Effector memory CD4-positive, alpha-beta T cell (primary cell): ENCODE data around the gene SPP1.

Source experiments
- DNase-seq, 3 donors: peaks; one replicate each; pipeline ENCODE4 v3.0.0-alpha.2; 2020
- H3K27ac ChIP-seq: 2 replicates; pipeline ENCODE4 v1.7.0; 2013; ENCODE audit warnings: mild to moderate bottlenecking, low read length, moderate library complexity; ENCODE audit not compliant: insufficient read depth, poor library complexity, severe bottlenecking
- H3K27me3 ChIP-seq: replicated peaks from 2 replicates; pipeline ENCODE4 v1.7.0; 2013; ENCODE audit warnings: mild to moderate bottlenecking, low read length; ENCODE audit not compliant: insufficient read depth, control insufficient read depth, poor library complexity, severe bottlenecking
- H3K36me3 ChIP-seq: 2 replicates; pipeline ENCODE4 v1.7.0; 2013; ENCODE audit warnings: mild to moderate bottlenecking, low read length, moderate library complexity; ENCODE audit not compliant: control insufficient read depth, insufficient read depth
- H3K4me1 ChIP-seq: 2 replicates; pipeline ENCODE4 v1.7.0; 2013; ENCODE audit warnings: low read length, mild to moderate bottlenecking; ENCODE audit not compliant: control insufficient read depth, insufficient read depth, poor library complexity, severe bottlenecking
- H3K4me3 ChIP-seq: 2 replicates; pipeline ENCODE4 v1.7.0; 2013; ENCODE audit warnings: low read length, low read depth, mild to moderate bottlenecking; ENCODE audit not compliant: insufficient read depth, poor library complexity, severe bottlenecking
- H3K9me3 ChIP-seq: 2 replicates; pipeline ENCODE4 v1.7.0; 2013; ENCODE audit warnings: mild to moderate bottlenecking, low read length, moderate library complexity; ENCODE audit not compliant: control insufficient read depth

The SPP1 gene

GRCh38 chr4:87950493-87950892, 25.0 kb upstream of the SPP1 start:
- H3K36me3 ChIP-seq, result no peaks in the 10 kb centered on the region
- no peaks in the 10 kb centered on the region for H3K4me1 ChIP-seq
- H3K27ac ChIP-seq, result no peak overlapping the region
- H3K4me3 ChIP-seq, result no peak overlapping the region
- H3K27me3 ChIP-seq, result no peaks in the 10 kb centered on the region
- no peak for DNase-seq
- no peaks in the 10 kb centered on the region for H3K9me3 ChIP-seq

- Histone ChIP-seq H3K4me3 (no peak overlapping the region), H3K27ac (no peak overlapping the region), H3K27me3 (no peaks in the 10 kb centered on the region), H3K9me3 (no peaks in the 10 kb centered on the region), H3K36me3 (no peaks in the 10 kb centered on the region), H3K4me1 (no peaks in the 10 kb centered on the region)
- DNase-seq, result no peak
Measured at GRCh38 chr4:87950936-87951511, 24.5 kb upstream of the SPP1 start.

- Histone ChIP-seq H3K36me3 (no peaks in the 10 kb centered on the region), H3K27ac (no peak overlapping the region), H3K27me3 (no peaks in the 10 kb centered on the region), H3K4me1 (no peaks in the 10 kb centered on the region), H3K9me3 (no peaks in the 10 kb centered on the region), H3K4me3 (no peak overlapping the region)
- no peak for DNase-seq
Measured at GRCh38 chr4:87953826-87954225, 21.7 kb upstream of the SPP1 start.

- Histone ChIP-seq H3K4me1 (no peaks in the 10 kb centered on the region), H3K36me3 (no peaks in the 10 kb centered on the region), H3K9me3 (no peaks in the 10 kb centered on the region), H3K27me3 (no peaks in the 10 kb centered on the region), H3K4me3 (no peak overlapping the region), H3K27ac (no peak overlapping the region)
- DNase-seq, result no peak
Measured at GRCh38 chr4:87956501-87956900, 19.0 kb upstream of the SPP1 start.

- Histone ChIP-seq H3K4me1 (no peaks in the 10 kb centered on the region), H3K27me3 (no peaks in the 10 kb centered on the region), H3K36me3 (no peaks in the 10 kb centered on the region), H3K27ac (no peak overlapping the region), H3K9me3 (no peaks in the 10 kb centered on the region), H3K4me3 (no peak overlapping the region)
- no peak for DNase-seq
Measured at GRCh38 chr4:87957061-87957460, 18.5 kb upstream of the SPP1 start.

GRCh38 chr4:87961993-87962392, 13.5 kb upstream of the SPP1 start:
- Histone ChIP-seq H3K4me3 (no peak overlapping the region), H3K36me3 (no peaks in the 10 kb centered on the region), H3K27ac (no peak overlapping the region), H3K27me3 (no peaks in the 10 kb centered on the region), H3K9me3 (no peaks in the 10 kb centered on the region), H3K4me1 (no peaks in the 10 kb centered on the region)
- no peak for DNase-seq

- H3K27ac ChIP-seq, result no peak overlapping the region
- no peaks in the 10 kb centered on the region for H3K36me3 ChIP-seq
- no peaks in the 10 kb centered on the region for H3K4me1 ChIP-seq
- H3K9me3 ChIP-seq, result no peaks in the 10 kb centered on the region
- no peak for DNase-seq
- H3K27me3 ChIP-seq, result no peaks in the 10 kb centered on the region
- no peak overlapping the region for H3K4me3 ChIP-seq
Measured at GRCh38 chr4:87962398-87963146, 12.9 kb upstream of the SPP1 start.

GRCh38 chr4:87965501-87965975, 10.0 kb upstream of the SPP1 start:
- Histone ChIP-seq H3K4me3 (no peak overlapping the region), H3K4me1 (no peaks in the 10 kb centered on the region), H3K27ac (no peak overlapping the region), H3K9me3 (no peaks in the 10 kb centered on the region), H3K36me3 (no peaks in the 10 kb centered on the region), H3K27me3 (no peaks in the 10 kb centered on the region)
- no peak for DNase-seq

- no peak overlapping the region for H3K27ac ChIP-seq
- DNase-seq, result no peak
- no peaks in the 10 kb centered on the region for H3K9me3 ChIP-seq
- no peaks in the 10 kb centered on the region for H3K36me3 ChIP-seq
- no peaks in the 10 kb centered on the region for H3K27me3 ChIP-seq
- no peak overlapping the region for H3K4me3 ChIP-seq
- H3K4me1 ChIP-seq, result no peaks in the 10 kb centered on the region
Measured at GRCh38 chr4:87966095-87966496, 9.4 kb upstream of the SPP1 start.

GRCh38 chr4:87967193-87967592, 8.3 kb upstream of the SPP1 start:
- no peaks in the 10 kb centered on the region for H3K27me3 ChIP-seq
- no peaks in the 10 kb centered on the region for H3K9me3 ChIP-seq
- H3K27ac ChIP-seq, result no peak overlapping the region

More at GRCh38 chr4:87967193-87967592, 8.3 kb upstream of the SPP1 start:
- H3K4me3 ChIP-seq, result no peak overlapping the region
- H3K36me3 ChIP-seq, result no peaks in the 10 kb centered on the region
- no peak for DNase-seq
- H3K4me1 ChIP-seq, result no peaks in the 10 kb centered on the region
